Neural cell (in vitro differentiated cells): ENCODE measurements around the gene MTIF2. TPM values are rescaled to one million over a fixed set of nuclear protein-coding genes. Genes with fewer than 3 reads are reported as not detected.
"Not testable (repeated sequence)": the region's sequence is repeated elsewhere in the genome, so short reads cannot be mapped to it uniquely, and the experiment has no call there.

Source experiments
- H2AFZ ChIP-seq: fragments of 200-600, 300-800 bp; sonication (generic), shearing (Covaris generic); 2 replicates; pipeline ENCODE4 v1.6.0; 2014; ENCODE audit warnings: low read depth, mild to moderate bottlenecking, antibody characterized with exemption, low read length, moderate library complexity
- H3F3A ChIP-seq: fragments of 200-600 bp; shearing (Covaris generic); 2 replicates; pipeline ENCODE4 v1.6.1; 2016; ENCODE audit warnings: mild to moderate bottlenecking, moderate library complexity, mixed read lengths, antibody characterized with exemption, low read length; ENCODE audit not compliant: insufficient read depth, poor library complexity, severe bottlenecking
- H3K27ac ChIP-seq: fragments of 200-600, 300-800 bp; sonication (generic), shearing (Covaris generic); 2 replicates; pipeline ENCODE4 v1.5.1; 2014; ENCODE audit warnings: mild to moderate bottlenecking, low read length, moderate library complexity
- H3K27me3 ChIP-seq: fragments of 300-800, 200-600 bp; sonication (generic), shearing (Covaris generic); 2 replicates; pipeline ENCODE4 v1.6.0; 2014; ENCODE audit warnings: mild to moderate bottlenecking, low read depth, low read length, moderate library complexity; ENCODE audit not compliant: insufficient read depth
- H3K36me3 ChIP-seq: fragments of 300-800, 200-600 bp; sonication (generic), shearing (Covaris generic); 2 replicates; pipeline ENCODE4 v1.5.1; 2014; ENCODE audit warnings: mild to moderate bottlenecking, antibody characterized with exemption, low read length, moderate library complexity; ENCODE audit not compliant: insufficient read depth
- H3K4me2 ChIP-seq: fragments of 300-800, 200-600 bp; sonication (generic), shearing (Covaris generic); 2 replicates; pipeline ENCODE4 v1.6.0; 2014; ENCODE audit warnings: mild to moderate bottlenecking, low read length
- H3K4me3 ChIP-seq: fragments of 300-800, 200-600 bp; sonication (generic), shearing (Covaris generic); 2 replicates; pipeline ENCODE4 v1.5.1; 2014; ENCODE audit warnings: mild to moderate bottlenecking, low read length, moderate library complexity
- H3K79me2 ChIP-seq: fragments of 200-600 bp; shearing (Covaris generic); replicated peaks from 2 replicates; pipeline ENCODE4 v1.6.0; 2014; ENCODE audit warnings: mild to moderate bottlenecking, low read length, moderate library complexity; ENCODE audit not compliant: insufficient read depth
- H3K9ac ChIP-seq: fragments of 300-800, 200-600 bp; sonication (generic), shearing (Covaris generic); 2 replicates; pipeline ENCODE4 v1.6.1; 2016; ENCODE audit warnings: mild to moderate bottlenecking, low read length, mixed read lengths
- H3K9me2 ChIP-seq: fragments of 200-600 bp; shearing (Covaris generic); 2 replicates; pipeline ENCODE4 v1.6.1; 2016; ENCODE audit warnings: mild to moderate bottlenecking, low read length, mixed read lengths; ENCODE audit not compliant: insufficient read depth
- H3K9me3 ChIP-seq: fragments of 200-600, 300-800 bp; sonication (generic), shearing (Covaris generic); 2 replicates; pipeline ENCODE4 v1.6.1; 2016; ENCODE audit warnings: mild to moderate bottlenecking, mixed run types, low read length, moderate library complexity, mixed read lengths
- H4K20me1 ChIP-seq: fragments of 200-600 bp; shearing (Covaris generic); 2 replicates; pipeline ENCODE4 v1.6.1; 2016; ENCODE audit warnings: mild to moderate bottlenecking, mixed run types; ENCODE audit not compliant: insufficient read depth
- EP300 ChIP-seq: fragments of 450-650 bp; conservative IDR thresholded peaks from 2 replicates; pipeline ENCODE4 v1.6.1; 2014; ENCODE audit warnings: antibody characterized with exemption, mild to moderate bottlenecking, moderate library complexity; ENCODE audit not compliant: poor library complexity, severe bottlenecking
- EZH2 ChIP-seq: fragments of 200-600, 300-800 bp; shearing (Covaris generic), sonication (generic); IDR thresholded peaks from 2 replicates; pipeline ENCODE4 v1.6.1; 2014; ENCODE audit warnings: antibody characterized with exemption, low read length, borderline replicate concordance, mild to moderate bottlenecking; ENCODE audit not compliant: insufficient read depth, poor library complexity, severe bottlenecking
- MXI1 ChIP-seq: fragments of 450-650 bp; conservative IDR thresholded peaks from 2 replicates; pipeline ENCODE4 v1.6.1; 2014; ENCODE audit warnings: antibody characterized with exemption, mild to moderate bottlenecking; ENCODE audit not compliant: poor library complexity, severe bottlenecking
- POLR2AphosphoS5 ChIP-seq: IDR thresholded peaks from 2 replicates; pipeline ENCODE4 v1.6.1; 2012
- RAD21 ChIP-seq: fragments of 450-650 bp; conservative IDR thresholded peaks from 2 replicates; pipeline ENCODE4 v1.6.1; 2014; ENCODE audit warnings: antibody characterized with exemption, mild to moderate bottlenecking, moderate library complexity
- REST ChIP-seq: IDR thresholded peaks from 2 replicates; pipeline ENCODE4 v1.6.1; 2012; ENCODE audit warnings: borderline replicate concordance
- SMC3 ChIP-seq: fragments of 450-650 bp; conservative IDR thresholded peaks from 2 replicates; pipeline ENCODE4 v1.6.1; 2014; ENCODE audit warnings: antibody characterized with exemption, mild to moderate bottlenecking, moderate library complexity; ENCODE audit not compliant: poor library complexity
- TAF1 ChIP-seq: IDR thresholded peaks from 2 replicates; pipeline ENCODE4 v1.6.1; 2012; ENCODE audit warnings: low read depth
- polyA plus RNA-seq: library from polyadenylated mRNA; depleted of rRNA; stranded (reverse); fragments of >200 nt; gene quantifications from 2 replicates; pipeline ENCODE4 v1.2.3, GENCODE V29; 2014
- TF ChIP-seq, protein P1 (sequence below): fragments of 450-650 bp; IDR thresholded peaks from 2 replicates; pipeline ENCODE4 v1.5.1; 2014; ENCODE audit warnings: antibody characterized with exemption, mild to moderate bottlenecking, moderate library complexity; ENCODE audit not compliant: poor library complexity, severe bottlenecking

MTIF2 gene
- polyA plus RNA-seq, 1 donor from 2014 or later = 15.1 TPM

DNA sequence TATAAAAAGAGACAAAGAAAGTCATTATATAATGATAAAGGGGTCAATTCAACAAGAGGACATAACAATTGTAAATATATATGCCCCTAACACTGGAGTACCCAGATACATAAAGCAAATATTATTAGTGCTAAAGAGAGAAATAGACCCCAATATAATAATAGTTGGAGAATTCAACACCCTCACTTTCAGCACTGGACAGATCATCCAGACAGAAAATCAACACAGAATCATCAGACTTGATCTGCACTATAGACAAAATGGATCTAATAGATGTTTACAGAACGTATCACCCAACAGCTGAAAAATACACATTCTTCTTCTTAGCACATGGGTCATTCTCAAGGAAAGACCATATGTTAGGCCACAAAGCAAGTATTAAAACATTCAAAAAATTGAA is 68.6 kb downstream of the MTIF2 start:
- Histone ChIP-seq H3F3A (no peaks in the 10 kb centered on the region), H3K27ac (no peak overlapping the region), H3K79me2 (no peaks in the 10 kb centered on the region), H3K27me3 (no peaks in the 10 kb centered on the region), H3K9me2 (no peaks in the 10 kb centered on the region), H3K9ac (no peak overlapping the region), H3K4me3 (no peak overlapping the region), H4K20me1 (no peaks in the 10 kb centered on the region), H3K4me2 (no peak overlapping the region), H2AFZ (no peak overlapping the region), H3K9me3 (peaks cover 3% of the 10 kb centered on the region), H3K36me3 (peaks cover 4% of the 10 kb centered on the region)
- TF ChIP-seq, protein P1, sequence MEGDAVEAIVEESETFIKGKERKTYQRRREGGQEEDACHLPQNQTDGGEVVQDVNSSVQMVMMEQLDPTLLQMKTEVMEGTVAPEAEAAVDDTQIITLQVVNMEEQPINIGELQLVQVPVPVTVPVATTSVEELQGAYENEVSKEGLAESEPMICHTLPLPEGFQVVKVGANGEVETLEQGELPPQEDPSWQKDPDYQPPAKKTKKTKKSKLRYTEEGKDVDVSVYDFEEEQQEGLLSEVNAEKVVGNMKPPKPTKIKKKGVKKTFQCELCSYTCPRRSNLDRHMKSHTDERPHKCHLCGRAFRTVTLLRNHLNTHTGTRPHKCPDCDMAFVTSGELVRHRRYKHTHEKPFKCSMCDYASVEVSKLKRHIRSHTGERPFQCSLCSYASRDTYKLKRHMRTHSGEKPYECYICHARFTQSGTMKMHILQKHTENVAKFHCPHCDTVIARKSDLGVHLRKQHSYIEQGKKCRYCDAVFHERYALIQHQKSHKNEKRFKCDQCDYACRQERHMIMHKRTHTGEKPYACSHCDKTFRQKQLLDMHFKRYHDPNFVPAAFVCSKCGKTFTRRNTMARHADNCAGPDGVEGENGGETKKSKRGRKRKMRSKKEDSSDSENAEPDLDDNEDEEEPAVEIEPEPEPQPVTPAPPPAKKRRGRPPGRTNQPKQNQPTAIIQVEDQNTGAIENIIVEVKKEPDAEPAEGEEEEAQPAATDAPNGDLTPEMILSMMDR = no peak
- no peak for TF ChIP-seq MXI1
- no peak for TF ChIP-seq POLR2AphosphoS5
- no peak for TF ChIP-seq REST

DNA sequence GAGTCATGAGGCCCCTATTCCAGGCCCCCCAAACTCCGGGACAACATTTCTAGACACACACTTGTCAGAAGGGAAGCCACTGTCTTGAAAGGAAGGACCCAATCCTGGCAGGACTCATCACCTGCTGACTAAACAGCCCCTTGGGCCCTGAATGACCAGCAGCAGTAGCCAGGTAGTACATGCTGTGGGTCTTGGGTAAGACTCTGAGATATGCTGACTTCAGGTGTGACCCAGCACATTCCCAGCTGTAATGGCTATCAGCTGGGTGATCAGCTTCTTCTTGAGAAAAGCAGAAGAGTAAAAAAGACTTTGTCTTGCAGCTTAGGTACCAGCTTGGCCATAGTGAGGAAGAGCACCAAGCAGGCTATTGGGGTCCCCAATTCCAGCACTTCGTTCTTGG is 72.5 kb downstream of the MTIF2 start:
- Histone ChIP-seq H3K79me2 (no peaks in the 10 kb centered on the region), H3K27me3 (no peaks in the 10 kb centered on the region), H4K20me1 (no peaks in the 10 kb centered on the region), H3K9me3 (peaks cover 3% of the 10 kb centered on the region), H3K36me3 (peaks cover 4% of the 10 kb centered on the region), H3K9ac (no peak overlapping the region), H3K4me2 (no peak overlapping the region), H3K27ac (no peak overlapping the region), H3K4me3 (no peak overlapping the region), H2AFZ (no peak overlapping the region), H3F3A (no peaks in the 10 kb centered on the region), H3K9me2 (no peaks in the 10 kb centered on the region)
- TF ChIP-seq EZH2 (no peak), RAD21 (no peak), TAF1 (no peak), MXI1 (no peak), EP300 (no peak), SMC3 (no peak), POLR2AphosphoS5 (no peak), REST (no peak)
- TF ChIP-seq, protein P1 = no peak

DNA sequence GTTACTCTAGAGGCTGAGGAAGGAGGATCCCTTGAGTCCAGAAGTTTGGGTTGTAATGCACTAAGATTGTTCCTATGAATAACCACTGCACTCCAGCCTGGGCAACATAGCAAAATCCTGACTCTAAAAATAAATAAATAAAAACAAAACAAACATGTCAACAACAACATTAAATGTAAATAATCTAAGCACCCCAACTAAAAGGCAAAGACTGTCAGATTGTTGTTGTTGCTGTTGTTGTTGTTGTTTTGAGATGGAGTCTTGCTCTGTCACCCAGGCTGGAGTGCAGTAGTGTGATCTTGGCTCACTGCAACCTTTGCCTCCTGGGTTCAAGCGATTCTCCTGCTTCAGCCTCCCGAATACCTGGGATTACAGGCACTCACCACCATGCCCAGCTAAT is 77.1 kb downstream of the MTIF2 start:
- not testable (repeated sequence) for H3K36me3 ChIP-seq, H3K4me2 ChIP-seq, H3K9me3 ChIP-seq, H3K4me3 ChIP-seq, H2AFZ ChIP-seq, H3K79me2 ChIP-seq, H3K27me3 ChIP-seq, H4K20me1 ChIP-seq, H3K9ac ChIP-seq, H3K27ac ChIP-seq, H3F3A ChIP-seq, H3K9me2 ChIP-seq
